Fibroblast of pulmonary artery (primary cell): ENCODE data around the gene GANAB.
"Not testable (repeated sequence)": the region's sequence is repeated elsewhere in the genome, so short reads cannot be mapped to it uniquely, and the experiment has no call there.

Experiments
- DNase-seq: peaks from one replicate; pipeline ENCODE4 v3.0.0-alpha.2; 2010; ENCODE audit warnings: low read depth
- H3K4me3 ChIP-seq: replicated peaks from 2 replicates; pipeline ENCODE4 v1.5.1; 2011; ENCODE audit warnings: low read depth, mild to moderate bottlenecking, control low read depth, low read length, moderate library complexity
- CTCF ChIP-seq: IDR thresholded peaks from 2 replicates; pipeline ENCODE4 v1.5.1; 2011; ENCODE audit warnings: mild to moderate bottlenecking, control low read depth, low read length, inconsistent platforms; ENCODE audit errors: missing control alignments

The GANAB gene

GRCh38 chr11:62621027-62621566 is 25.3 kb downstream of the GANAB start:
- TF ChIP-seq CTCF, result no peak
- DNase-seq, result no peak

GRCh38 chr11:62616957-62617356 is 29.5 kb downstream of the GANAB start:
- not testable (repeated sequence) for H3K4me3 ChIP-seq, DNase-seq

More at GRCh38 chr11:62621027-62621566, 25.3 kb downstream of the GANAB start:
- peak overlapping the region; percentile 75 for H3K4me3 ChIP-seq

GRCh38 chr11:62615521-62615920 is 30.9 kb downstream of the GANAB start:
- DNase-seq, result no peak
- H3K4me3 ChIP-seq, result no peak overlapping the region
- TF ChIP-seq CTCF, result no peak

GRCh38 chr11:62614275-62614674 is 32.1 kb downstream of the GANAB start:
- no peak overlapping the region for H3K4me3 ChIP-seq
- DNase-seq, result no peak
- no peak for TF ChIP-seq CTCF

- no peak for DNase-seq
- no peak for TF ChIP-seq CTCF
- H3K4me3 ChIP-seq, result no peak overlapping the region
Measured at GRCh38 chr11:62613291-62613778, 33.1 kb downstream of the GANAB start.

- TF ChIP-seq CTCF, result peak; percentile 39
- peak; percentile 88 for DNase-seq
- peak within 1 kb of the TSS; percentile 88 for H3K4me3 ChIP-seq
Measured at GRCh38 chr11:62612366-62613290, 33.8 kb downstream of the GANAB start, which contains the start of the genes EML3 and ROM1. TSS of gene EML3 (minus strand) at chr11:62612775. CDS start at chr11:62612457, 318 bp downstream. TSS of gene ROM1 (plus strand) at chr11:62613257. CDS start at chr11:62613282, 25 bp downstream.

- H3K4me3 ChIP-seq, result peak overlapping the region; percentile 88
- DNase-seq, result peak; percentile 83
- peak; percentile 2 for TF ChIP-seq CTCF
Measured at GRCh38 chr11:62611705-62612365, 34.6 kb downstream of the GANAB start.
